Liver (tissue), 9 donors: ENCODE results near the gene DPM2. TPM values are rescaled to one million over a fixed set of nuclear protein-coding genes. Genes with fewer than 3 reads are reported as not detected.

Experiments used
- DNase-seq: peaks from one replicate; pipeline ENCODE4 v3.0.0-alpha.2; 2017; ENCODE audit warnings: low spot score
- H3K27ac ChIP-seq, 2 donors: one replicate each; pipeline ENCODE4 v1.7.0; 2013; ENCODE audit warnings: inconsistent platforms in 2 of 2, low read length in 2 of 2, control low read depth in 1 of 2, low read depth in 1 of 2, mild to moderate bottlenecking in 1 of 2
- H3K27me3 ChIP-seq, 4 donors: one replicate each; pipeline versions ENCODE4 v1.6.1 to v1.7.0; 2013; ENCODE audit warnings: low read length in 3 of 4, inconsistent platforms in 1 of 4, mild to moderate bottlenecking in 1 of 4, moderate library complexity in 1 of 4; ENCODE audit not compliant: control insufficient read depth in 4 of 4, insufficient read depth in 4 of 4
- H3K36me3 ChIP-seq, 4 donors: one replicate each; pipeline versions ENCODE4 v1.6.1 to v1.7.0; 2013; ENCODE audit warnings: low read length in 3 of 4, mild to moderate bottlenecking in 3 of 4, low read depth in 1 of 4, moderate library complexity in 1 of 4; ENCODE audit not compliant: control insufficient read depth in 4 of 4, insufficient read depth in 3 of 4
- H3K4me1 ChIP-seq, 4 donors: one replicate each; pipeline versions ENCODE4 v1.6.1 to v1.7.0; 2013; ENCODE audit warnings: low read length in 3 of 4, mild to moderate bottlenecking in 3 of 4, moderate library complexity in 1 of 4; ENCODE audit not compliant: control insufficient read depth in 4 of 4, insufficient read depth in 4 of 4
- H3K4me3 ChIP-seq, 3 donors: one replicate each; pipeline versions ENCODE4 v1.6.1 to v1.7.0; 2013; ENCODE audit warnings: low read length in 3 of 3, control low read depth in 1 of 3, low read depth in 1 of 3, mild to moderate bottlenecking in 1 of 3
- H3K9ac ChIP-seq, 2 donors: one replicate each; pipeline ENCODE4 v1.7.0; 2013; ENCODE audit warnings: low read length in 2 of 2, mild to moderate bottlenecking in 2 of 2, moderate library complexity in 2 of 2, control low read depth in 1 of 2, low read depth in 1 of 2
- H3K9me3 ChIP-seq, 4 donors: one replicate each; pipeline versions ENCODE4 v1.6.1 to v1.7.0; 2013; ENCODE audit warnings: low read length in 3 of 4; ENCODE audit not compliant: control insufficient read depth in 4 of 4
- EGR1 ChIP-seq, 2 donors: IDR thresholded peaks; 2 replicates each; pipeline ENCODE4 v1.6.1; 2016 to 2018; ENCODE audit warnings: antibody characterized with exemption in 2 of 2, low read depth in 2 of 2
- FOXA1 ChIP-seq: IDR thresholded peaks from 2 replicates; pipeline ENCODE4 v1.6.1; 2016; ENCODE audit warnings: antibody characterized with exemption
- FOXA2 ChIP-seq: IDR thresholded peaks from 2 replicates; pipeline ENCODE4 v1.6.1; 2016; ENCODE audit warnings: antibody characterized with exemption
- GABPA ChIP-seq, 2 donors: IDR thresholded peaks in 1 of 2; conservative IDR thresholded peaks in 1 of 2; 2 replicates each; pipeline ENCODE4 v1.6.1; 2016; ENCODE audit warnings: antibody characterized with exemption in 2 of 2, mild to moderate bottlenecking in 1 of 2, moderate library complexity in 1 of 2
- HNF4A ChIP-seq, 2 donors: conservative IDR thresholded peaks; 2 replicates each; pipeline ENCODE4 v1.6.1; 2016; ENCODE audit warnings: antibody characterized with exemption in 2 of 2, mild to moderate bottlenecking in 2 of 2
- HNF4G ChIP-seq: IDR thresholded peaks from 2 replicates; pipeline ENCODE4 v1.6.1; 2016; ENCODE audit warnings: antibody characterized with exemption
- JUND ChIP-seq, 2 donors: IDR thresholded peaks; 2 replicates each; pipeline ENCODE4 v1.6.1; 2016; ENCODE audit warnings: antibody characterized with exemption in 2 of 2
- RAD21 ChIP-seq, 2 donors: IDR thresholded peaks; 2 replicates each; pipeline ENCODE4 v1.6.1; 2016; ENCODE audit warnings: antibody characterized with exemption in 2 of 2, mild to moderate bottlenecking in 2 of 2
- SP1 ChIP-seq: IDR thresholded peaks from 2 replicates; pipeline ENCODE4 v1.6.1; 2018; ENCODE audit warnings: antibody characterized with exemption, mild to moderate bottlenecking
- YY1 ChIP-seq: IDR thresholded peaks from 2 replicates; pipeline ENCODE4 v1.6.1; 2016; ENCODE audit warnings: antibody characterized with exemption, mild to moderate bottlenecking
- WGBS: extraction: QIAGEN DNeasy Blood & Tissue Kit; methylation state at CpG from one replicate; pipeline ENCODE4 v1.1.7; 2013; 5-methylcytosine and 5-hydroxymethylcytosine counted together
- polyA plus RNA-seq, 2 donors: library from polyadenylated mRNA; stranded (reverse) in 1 of 2; unstranded in 1 of 2; fragments of 200-250 nt in 1 of 2; fragments of >200 nt in 1 of 2; fragmentation: Nextera tagmentation in 1 of 2; extraction: Ambion mirVana in 1 of 2; gene quantifications; one replicate each; pipeline versions ENCODE4 v1.2.1 to v1.2.3, GENCODE V29; 2013 to 2015
- total RNA-seq, 2 donors: library from RNA; depleted of rRNA; stranded (reverse); fragments of >200 nt; gene quantifications; one replicate each; pipeline ENCODE4 v1.2.3, GENCODE V29; 2014
- TF ChIP-seq, protein P1 (sequence below): IDR thresholded peaks from 2 replicates; pipeline ENCODE4 v1.6.1; 2016; ENCODE audit warnings: antibody characterized with exemption
- TF ChIP-seq, protein P2 (sequence below): IDR thresholded peaks from 2 replicates; pipeline ENCODE4 v1.6.1; 2016; ENCODE audit warnings: antibody characterized with exemption
- TF ChIP-seq, protein P3 (sequence below): fragments of 150-350 bp; IDR thresholded peaks from 2 replicates; pipeline ENCODE4 v1.5.1; 2017; ENCODE audit warnings: improper control_type of control experiment, low read depth, low read length; ENCODE audit not compliant: missing input control
- TF ChIP-seq, protein P4 (sequence below): IDR thresholded peaks from 2 replicates; pipeline ENCODE4 v1.6.1; 2016; ENCODE audit warnings: antibody characterized with exemption, mild to moderate bottlenecking
- TF ChIP-seq, protein P5 (sequence below): IDR thresholded peaks from 2 replicates; pipeline ENCODE4 v1.6.1; 2016; ENCODE audit warnings: antibody characterized with exemption
- donor health status: healthy.
- donor health status: healthy.
- donor health status: healthy.
- donor health status: healthy.
- donor health status: healthy.

DPM2 gene
- total and polyA plus RNA-seq, 4 donors, result 9.3 to 25.0 (median 22.0) TPM

DNA sequence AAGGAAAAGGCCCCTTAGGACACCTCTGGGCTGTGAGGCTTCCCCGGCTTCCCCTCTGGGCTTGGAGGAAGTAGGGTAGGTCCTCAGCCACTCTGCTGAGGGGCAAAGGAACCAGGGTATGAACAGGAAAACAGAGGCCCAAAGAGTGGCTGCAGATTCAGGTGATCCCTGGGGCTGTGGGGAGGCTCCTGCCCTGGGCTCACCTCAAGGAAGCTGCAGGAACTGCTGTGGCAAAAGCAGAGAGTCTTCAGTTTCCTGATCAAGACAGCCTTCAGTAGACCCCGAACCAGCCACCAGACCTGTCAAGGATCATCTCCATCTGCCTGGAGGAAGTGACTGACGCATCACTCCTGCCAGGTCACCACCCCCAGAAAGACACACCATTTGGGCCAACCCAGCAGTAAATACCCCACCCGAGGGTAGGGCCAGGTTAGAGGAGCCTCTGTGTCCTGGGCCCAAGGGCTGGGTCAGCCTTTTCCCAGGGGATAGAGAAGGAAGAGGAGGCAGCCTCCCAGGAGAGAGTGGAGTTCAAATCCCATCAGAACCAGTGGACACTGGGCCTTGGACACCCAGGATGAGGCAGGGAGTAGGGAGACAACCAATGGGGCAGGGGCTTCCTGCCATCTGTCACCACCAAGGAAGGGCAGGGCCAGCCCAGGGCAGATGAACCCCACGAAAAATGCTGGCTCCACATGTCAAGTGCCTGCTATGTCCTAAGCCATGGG, 32.5 kb downstream of the DPM2 start:
- peak overlapping the region; percentile 64 to 66 for H3K27ac ChIP-seq
- H3K4me1 ChIP-seq, result peaks cover 0 to 5% (median 3%) of the 10 kb centered on the region in 4 donors
- H3K9me3 ChIP-seq, result no peaks in the 10 kb centered on the region
- no peak overlapping the region for H3K4me3 ChIP-seq
- TF ChIP-seq, protein P1, sequence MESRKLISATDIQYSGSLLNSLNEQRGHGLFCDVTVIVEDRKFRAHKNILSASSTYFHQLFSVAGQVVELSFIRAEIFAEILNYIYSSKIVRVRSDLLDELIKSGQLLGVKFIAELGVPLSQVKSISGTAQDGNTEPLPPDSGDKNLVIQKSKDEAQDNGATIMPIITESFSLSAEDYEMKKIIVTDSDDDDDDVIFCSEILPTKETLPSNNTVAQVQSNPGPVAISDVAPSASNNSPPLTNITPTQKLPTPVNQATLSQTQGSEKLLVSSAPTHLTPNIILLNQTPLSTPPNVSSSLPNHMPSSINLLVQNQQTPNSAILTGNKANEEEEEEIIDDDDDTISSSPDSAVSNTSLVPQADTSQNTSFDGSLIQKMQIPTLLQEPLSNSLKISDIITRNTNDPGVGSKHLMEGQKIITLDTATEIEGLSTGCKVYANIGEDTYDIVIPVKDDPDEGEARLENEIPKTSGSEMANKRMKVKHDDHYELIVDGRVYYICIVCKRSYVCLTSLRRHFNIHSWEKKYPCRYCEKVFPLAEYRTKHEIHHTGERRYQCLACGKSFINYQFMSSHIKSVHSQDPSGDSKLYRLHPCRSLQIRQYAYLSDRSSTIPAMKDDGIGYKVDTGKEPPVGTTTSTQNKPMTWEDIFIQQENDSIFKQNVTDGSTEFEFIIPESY, result no peak
- TF ChIP-seq HNF4A (conservative IDR thresholded peaks at IDR 0.05) (no peak), EGR1 (IDR thresholded peaks at IDR 0.05; ENCODE audit: low read depth in 2 of 2) (no peak), HNF4G (no peak), RAD21 (IDR thresholded peaks at IDR 0.05) (no peak), YY1 (no peak), FOXA1 (no peak), SP1 (no peak), FOXA2 (no peak)
- TF ChIP-seq, protein P2, sequence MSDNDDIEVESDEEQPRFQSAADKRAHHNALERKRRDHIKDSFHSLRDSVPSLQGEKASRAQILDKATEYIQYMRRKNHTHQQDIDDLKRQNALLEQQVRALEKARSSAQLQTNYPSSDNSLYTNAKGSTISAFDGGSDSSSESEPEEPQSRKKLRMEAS, result no peak
- TF ChIP-seq, protein P3, sequence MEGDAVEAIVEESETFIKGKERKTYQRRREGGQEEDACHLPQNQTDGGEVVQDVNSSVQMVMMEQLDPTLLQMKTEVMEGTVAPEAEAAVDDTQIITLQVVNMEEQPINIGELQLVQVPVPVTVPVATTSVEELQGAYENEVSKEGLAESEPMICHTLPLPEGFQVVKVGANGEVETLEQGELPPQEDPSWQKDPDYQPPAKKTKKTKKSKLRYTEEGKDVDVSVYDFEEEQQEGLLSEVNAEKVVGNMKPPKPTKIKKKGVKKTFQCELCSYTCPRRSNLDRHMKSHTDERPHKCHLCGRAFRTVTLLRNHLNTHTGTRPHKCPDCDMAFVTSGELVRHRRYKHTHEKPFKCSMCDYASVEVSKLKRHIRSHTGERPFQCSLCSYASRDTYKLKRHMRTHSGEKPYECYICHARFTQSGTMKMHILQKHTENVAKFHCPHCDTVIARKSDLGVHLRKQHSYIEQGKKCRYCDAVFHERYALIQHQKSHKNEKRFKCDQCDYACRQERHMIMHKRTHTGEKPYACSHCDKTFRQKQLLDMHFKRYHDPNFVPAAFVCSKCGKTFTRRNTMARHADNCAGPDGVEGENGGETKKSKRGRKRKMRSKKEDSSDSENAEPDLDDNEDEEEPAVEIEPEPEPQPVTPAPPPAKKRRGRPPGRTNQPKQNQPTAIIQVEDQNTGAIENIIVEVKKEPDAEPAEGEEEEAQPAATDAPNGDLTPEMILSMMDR, result no peak
- TF ChIP-seq, protein P4, sequence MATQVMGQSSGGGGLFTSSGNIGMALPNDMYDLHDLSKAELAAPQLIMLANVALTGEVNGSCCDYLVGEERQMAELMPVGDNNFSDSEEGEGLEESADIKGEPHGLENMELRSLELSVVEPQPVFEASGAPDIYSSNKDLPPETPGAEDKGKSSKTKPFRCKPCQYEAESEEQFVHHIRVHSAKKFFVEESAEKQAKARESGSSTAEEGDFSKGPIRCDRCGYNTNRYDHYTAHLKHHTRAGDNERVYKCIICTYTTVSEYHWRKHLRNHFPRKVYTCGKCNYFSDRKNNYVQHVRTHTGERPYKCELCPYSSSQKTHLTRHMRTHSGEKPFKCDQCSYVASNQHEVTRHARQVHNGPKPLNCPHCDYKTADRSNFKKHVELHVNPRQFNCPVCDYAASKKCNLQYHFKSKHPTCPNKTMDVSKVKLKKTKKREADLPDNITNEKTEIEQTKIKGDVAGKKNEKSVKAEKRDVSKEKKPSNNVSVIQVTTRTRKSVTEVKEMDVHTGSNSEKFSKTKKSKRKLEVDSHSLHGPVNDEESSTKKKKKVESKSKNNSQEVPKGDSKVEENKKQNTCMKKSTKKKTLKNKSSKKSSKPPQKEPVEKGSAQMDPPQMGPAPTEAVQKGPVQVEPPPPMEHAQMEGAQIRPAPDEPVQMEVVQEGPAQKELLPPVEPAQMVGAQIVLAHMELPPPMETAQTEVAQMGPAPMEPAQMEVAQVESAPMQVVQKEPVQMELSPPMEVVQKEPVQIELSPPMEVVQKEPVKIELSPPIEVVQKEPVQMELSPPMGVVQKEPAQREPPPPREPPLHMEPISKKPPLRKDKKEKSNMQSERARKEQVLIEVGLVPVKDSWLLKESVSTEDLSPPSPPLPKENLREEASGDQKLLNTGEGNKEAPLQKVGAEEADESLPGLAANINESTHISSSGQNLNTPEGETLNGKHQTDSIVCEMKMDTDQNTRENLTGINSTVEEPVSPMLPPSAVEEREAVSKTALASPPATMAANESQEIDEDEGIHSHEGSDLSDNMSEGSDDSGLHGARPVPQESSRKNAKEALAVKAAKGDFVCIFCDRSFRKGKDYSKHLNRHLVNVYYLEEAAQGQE, result no peak
- TF ChIP-seq, protein P5, sequence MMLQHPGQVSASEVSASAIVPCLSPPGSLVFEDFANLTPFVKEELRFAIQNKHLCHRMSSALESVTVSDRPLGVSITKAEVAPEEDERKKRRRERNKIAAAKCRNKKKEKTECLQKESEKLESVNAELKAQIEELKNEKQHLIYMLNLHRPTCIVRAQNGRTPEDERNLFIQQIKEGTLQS, result no peak
- H3K36me3 ChIP-seq, result peaks cover 0 to 1% (median 0%) of the 10 kb centered on the region in 4 donors
- no peaks in the 10 kb centered on the region for H3K27me3 ChIP-seq
- DNase-seq, result no peak
- 70% methylated on average over 5 of the region's 5 CpGs for WGBS
- peak overlapping the region in 1 of 2 donors; percentile 24 for H3K9ac ChIP-seq

DNA sequence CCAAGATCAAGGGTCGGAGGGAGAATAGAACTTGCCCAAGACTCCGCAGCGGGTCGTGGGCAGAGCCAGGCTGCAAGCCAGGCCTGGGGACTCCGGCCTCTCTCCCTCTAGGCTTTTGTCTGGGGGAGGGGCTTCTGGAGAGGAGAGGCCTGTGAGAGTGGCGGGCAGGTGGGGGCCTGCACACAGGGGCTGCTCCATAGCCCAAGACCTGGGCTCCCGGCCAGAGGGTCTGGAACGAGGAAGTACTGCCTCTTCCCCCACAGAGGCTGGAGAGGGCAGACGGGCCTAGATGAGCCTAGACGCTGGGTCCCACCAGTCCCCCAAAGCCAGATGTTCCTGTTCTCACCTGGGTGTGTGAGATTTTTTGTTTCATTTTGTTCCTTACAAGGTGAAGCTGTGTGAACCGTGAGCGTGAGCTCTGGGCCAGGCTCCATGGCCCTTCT, 33.1 kb downstream of the DPM2 start:
- peak overlapping the region in 1 of 2 donors; percentile 24 for H3K9ac ChIP-seq
- no peak for DNase-seq
- 65% methylated on average over 12 of the region's 12 CpGs for WGBS
- peaks cover 3 to 10% (median 6%) of the 10 kb centered on the region in 4 donors for H3K4me1 ChIP-seq
- no peaks in the 10 kb centered on the region for H3K27me3 ChIP-seq
- no peaks in the 10 kb centered on the region for H3K9me3 ChIP-seq
- no peak overlapping the region for H3K4me3 ChIP-seq
- H3K36me3 ChIP-seq, result peaks cover 0 to 1% (median 0%) of the 10 kb centered on the region in 4 donors
- peak overlapping the region; percentile 64 to 66 for H3K27ac ChIP-seq
- no peak for TF ChIP-seq SP1
- TF ChIP-seq, protein P2, result no peak
- TF ChIP-seq, protein P4, result no peak
- no peak for TF ChIP-seq JUND (IDR thresholded peaks at IDR 0.05)
- no peak for TF ChIP-seq FOXA1
- TF ChIP-seq HNF4A (conservative IDR thresholded peaks at IDR 0.05), result no peak
- TF ChIP-seq EGR1 (IDR thresholded peaks at IDR 0.05; ENCODE audit: low read depth in 2 of 2), result no peak
- no peak for TF ChIP-seq GABPA (IDR thresholded peaks at IDR 0.05 in 1 of 2, conservative IDR thresholded peaks at IDR 0.05 in 1 of 2)
- TF ChIP-seq, protein P3, result no peak
